NCI-H1930 (cell line): ENCODE measurements around the gene CTNNAL1.
"Not testable (repeated sequence)": the region's sequence is repeated elsewhere in the genome, so short reads cannot be mapped to it uniquely, and the experiment has no call there.

Experiments used
- DNase-seq, 2 experiments: peaks; one replicate each; lab custom pipeline; 2025; lab: John Stamatoyannopoulos, UW

The CTNNAL1 gene, protein sequence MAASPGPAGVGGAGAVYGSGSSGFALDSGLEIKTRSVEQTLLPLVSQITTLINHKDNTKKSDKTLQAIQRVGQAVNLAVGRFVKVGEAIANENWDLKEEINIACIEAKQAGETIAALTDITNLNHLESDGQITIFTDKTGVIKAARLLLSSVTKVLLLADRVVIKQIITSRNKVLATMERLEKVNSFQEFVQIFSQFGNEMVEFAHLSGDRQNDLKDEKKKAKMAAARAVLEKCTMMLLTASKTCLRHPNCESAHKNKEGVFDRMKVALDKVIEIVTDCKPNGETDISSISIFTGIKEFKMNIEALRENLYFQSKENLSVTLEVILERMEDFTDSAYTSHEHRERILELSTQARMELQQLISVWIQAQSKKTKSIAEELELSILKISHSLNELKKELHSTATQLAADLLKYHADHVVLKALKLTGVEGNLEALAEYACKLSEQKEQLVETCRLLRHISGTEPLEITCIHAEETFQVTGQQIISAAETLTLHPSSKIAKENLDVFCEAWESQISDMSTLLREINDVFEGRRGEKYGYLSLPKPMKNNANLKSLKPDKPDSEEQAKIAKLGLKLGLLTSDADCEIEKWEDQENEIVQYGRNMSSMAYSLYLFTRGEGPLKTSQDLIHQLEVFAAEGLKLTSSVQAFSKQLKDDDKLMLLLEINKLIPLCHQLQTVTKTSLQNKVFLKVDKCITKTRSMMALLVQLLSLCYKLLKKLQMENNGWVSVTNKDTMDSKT

DNA sequence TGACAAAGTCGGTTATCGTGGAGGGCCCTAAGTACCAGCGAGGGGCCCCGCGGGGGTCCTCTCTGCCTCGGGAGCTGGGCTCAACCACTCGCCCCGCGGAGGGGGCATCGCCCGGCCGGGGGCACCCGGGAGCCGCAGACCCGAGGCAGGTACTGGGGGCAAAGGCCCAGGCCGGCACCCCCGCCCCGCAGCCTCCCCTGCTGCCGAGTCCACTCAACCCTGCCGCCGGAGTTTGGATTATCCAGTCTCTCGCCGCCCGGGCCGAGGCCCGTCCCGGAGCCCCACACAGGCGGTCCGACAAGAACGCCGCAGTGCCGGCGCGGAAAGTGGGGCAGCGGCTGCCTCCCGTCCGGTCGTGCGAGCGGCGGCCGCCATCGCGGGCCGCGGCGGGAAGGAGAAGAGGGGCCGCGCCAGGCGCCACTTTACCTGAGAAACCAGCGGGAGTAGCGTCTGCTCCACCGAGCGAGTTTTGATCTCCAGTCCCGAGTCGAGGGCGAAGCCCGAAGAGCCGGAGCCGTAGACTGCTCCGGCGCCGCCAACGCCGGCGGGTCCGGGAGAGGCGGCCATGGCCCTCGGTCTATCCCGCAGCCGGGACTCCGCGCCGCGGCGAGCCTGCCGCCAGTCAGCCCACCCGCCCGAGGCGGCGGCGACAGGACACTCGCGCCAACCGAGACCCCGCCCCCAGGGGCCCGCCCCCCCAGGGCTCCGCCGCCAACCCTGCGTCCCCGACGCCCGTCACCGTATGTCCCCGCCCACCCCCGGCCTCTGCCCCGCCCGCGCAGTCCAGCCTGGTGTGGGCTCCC lies at the start of gene CTNNAL1:
Gene CTNNAL1 (minus strand): TSS at position 624 of the 803 bp plus-strand sequence. CDS start 57 bp downstream, at position 567.
- peak; percentile 80 to 84 for DNase-seq

- DNase-seq: no peak
These were observed 49.2 kb upstream of the CTNNAL1 start for GRCh38 chr9:109062543-109062942.

- DNase-seq: no peak
These were observed 46.9 kb upstream of the CTNNAL1 start for GRCh38 chr9:109060191-109060590.

DNA sequence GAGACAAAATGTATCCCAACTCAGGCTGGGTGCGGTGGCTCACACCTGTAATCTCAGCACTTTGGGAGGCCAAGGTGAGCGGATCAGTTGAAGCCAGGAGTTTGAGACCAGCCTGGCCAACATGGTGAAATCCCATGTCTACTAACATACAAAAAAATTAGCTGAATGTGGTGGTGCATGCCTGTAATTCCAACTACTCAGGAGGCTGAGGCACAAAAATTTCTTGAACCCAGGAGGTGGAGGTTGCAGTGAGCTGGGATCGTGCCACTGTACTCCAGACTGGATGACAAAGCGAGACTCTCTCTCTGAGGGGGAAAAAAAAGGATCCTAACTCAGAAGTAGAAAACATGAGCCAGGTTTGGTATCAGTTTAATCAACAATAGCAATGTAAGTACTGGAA lies 39.8 kb upstream of the CTNNAL1 start:
- DNase-seq: not testable (repeated sequence)

DNA sequence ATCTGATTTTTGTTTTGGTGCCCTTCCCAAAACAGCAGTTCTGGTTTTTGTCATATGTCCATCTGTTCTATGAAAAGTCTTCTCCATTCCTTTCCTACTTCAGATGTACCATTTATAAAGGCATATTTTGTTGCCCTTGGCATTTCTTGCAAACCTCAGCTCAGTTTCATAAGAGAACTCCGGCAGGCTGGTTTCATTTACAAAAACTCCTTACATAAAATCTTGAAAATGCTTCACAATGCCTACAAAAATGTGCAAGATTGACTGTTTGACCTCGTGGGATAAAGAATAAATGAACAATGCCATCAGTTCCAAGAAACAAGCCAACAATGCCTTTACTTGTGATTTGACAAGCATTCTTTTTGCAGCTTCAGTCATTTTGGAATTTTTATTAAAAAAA lies 39.1 kb upstream of the CTNNAL1 start:
- no peak for DNase-seq

GRCh38 chr9:109051733-109052132 lies 38.4 kb upstream of the CTNNAL1 start:
- DNase-seq: no peak

DNA sequence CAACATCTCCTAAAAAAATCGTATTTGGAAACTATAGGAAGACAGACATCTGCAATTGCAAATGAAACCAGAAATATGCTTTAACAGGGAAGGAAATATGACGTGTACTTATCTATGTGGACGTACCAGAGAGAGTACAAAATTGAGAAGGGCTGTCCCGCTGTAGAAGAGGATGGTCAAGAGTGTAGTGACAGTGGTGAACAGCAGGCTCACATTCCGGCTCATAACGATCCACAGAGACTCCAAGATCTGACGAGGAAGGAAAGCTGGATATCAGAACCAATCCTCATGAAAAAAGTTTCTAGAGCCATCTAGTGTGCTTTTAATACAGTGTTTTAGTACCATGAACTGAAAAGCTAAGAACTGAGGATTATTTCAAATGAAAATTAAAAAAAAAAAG lies 37.1 kb upstream of the CTNNAL1 start:
- DNase-seq: no peak

GRCh38 chr9:109048822-109049221 lies 35.5 kb upstream of the CTNNAL1 start:
- DNase-seq: no peak

- no peak for DNase-seq
These were observed 34.0 kb upstream of the CTNNAL1 start for GRCh38 chr9:109047259-109047658.

GRCh38 chr9:109046346-109046745 lies 33.0 kb upstream of the CTNNAL1 start:
- DNase-seq: no peak

- no peak for DNase-seq
These were observed 30.3 kb upstream of the CTNNAL1 start for GRCh38 chr9:109043578-109043977.

DNA sequence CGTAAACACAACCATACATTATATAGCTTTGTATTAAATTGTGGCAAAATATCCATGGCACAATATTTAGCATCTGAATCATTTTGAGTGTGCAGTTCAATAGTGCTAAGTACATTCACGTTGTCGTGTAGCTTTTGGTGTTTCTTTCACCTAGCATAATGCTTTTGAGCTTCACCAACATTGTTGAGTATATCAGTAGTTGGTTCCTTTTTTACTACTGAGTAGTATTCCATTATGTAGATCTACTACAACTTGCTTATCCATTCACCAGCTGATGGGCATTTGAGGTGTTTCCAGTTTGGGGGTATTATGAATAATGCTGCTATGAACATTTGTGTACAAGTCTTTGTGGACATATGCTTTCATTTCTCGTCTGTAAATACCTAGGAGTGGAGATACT lies 27.3 kb upstream of the CTNNAL1 start:
- DNase-seq: no peak

- no peak for DNase-seq
These were observed 26.2 kb upstream of the CTNNAL1 start for GRCh38 chr9:109039539-109039938.

DNA sequence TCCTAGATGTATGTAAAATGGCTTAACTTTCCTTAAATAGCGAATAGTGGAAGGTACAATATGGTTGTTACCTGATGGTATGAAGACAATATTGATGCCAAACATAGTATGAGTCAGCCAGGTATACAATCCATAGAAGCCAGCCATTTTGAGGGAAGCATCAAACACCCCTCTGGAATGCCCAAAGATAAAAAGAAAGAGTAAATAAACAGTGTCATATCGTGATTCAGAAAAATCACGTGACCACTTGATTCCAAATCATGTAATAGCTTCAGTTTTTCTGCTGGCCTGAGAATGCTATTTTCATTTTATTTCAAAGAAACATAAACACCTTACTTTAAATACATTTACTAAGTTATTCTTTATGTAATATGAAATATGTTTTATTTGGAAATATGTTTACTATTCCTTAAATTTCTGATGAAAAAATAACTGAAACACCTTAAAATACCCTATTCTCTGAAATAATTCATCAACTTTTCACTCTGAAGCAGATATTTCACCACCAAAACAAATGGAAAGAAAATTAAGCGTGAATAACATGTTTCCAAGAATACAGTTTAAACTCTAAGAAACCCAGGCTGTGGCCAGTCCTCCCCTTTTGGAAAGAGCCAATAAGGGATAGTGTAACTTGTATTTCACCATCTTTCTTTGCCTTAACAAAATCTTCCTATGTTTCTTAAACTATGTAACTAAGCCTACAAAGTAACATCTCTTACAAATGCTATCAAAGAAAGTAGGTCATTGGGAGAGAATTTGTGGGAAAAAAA lies 24.8 kb upstream of the CTNNAL1 start:
- DNase-seq: no peak

DNA sequence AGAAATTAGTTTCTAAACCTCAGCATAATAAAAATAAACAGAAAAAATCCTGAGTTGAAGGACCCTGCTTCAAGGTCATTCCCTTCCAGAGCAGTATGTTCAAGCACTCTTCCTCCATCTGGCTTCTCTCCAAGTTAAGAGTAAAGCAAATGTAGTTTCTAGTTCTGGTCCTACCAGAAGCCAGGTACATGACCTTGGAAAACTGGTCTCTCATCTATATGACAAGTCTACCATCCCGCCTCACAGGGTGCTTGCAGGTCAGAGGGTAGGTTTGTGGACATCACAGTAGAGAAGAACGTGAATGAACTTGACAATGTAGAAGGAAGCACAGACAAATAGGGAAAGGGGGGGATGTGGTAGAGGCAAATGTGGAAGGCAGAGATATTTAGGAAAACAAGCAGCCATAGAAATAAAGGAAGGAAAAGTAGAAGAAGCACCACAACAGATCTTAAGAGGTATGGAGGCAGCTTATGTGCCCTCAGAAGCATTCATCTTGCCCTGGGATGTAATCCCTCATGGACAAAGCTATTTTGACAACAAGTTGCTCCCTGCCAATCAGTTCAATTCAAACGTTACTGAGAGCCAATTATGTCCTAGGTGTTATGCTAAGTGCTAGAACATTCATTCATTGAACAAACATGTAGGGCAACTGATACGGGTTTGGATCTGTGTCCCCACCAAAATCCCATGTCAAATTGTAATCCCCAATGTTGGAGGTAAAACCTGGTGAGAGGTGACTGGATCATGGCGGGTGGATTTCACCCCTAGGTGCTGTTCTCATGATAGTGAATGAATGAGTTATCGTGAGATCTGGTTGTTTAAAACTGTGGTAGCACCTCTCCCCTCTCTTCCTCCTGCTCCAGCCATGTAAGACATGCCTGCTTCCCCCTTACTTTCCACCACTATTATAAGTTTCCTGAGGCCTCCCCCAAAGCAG lies 23.7 kb upstream of the CTNNAL1 start:
- DNase-seq: no peak

GRCh38 chr9:109035684-109036423 lies 22.6 kb upstream of the CTNNAL1 start:
- no peak for DNase-seq

DNA sequence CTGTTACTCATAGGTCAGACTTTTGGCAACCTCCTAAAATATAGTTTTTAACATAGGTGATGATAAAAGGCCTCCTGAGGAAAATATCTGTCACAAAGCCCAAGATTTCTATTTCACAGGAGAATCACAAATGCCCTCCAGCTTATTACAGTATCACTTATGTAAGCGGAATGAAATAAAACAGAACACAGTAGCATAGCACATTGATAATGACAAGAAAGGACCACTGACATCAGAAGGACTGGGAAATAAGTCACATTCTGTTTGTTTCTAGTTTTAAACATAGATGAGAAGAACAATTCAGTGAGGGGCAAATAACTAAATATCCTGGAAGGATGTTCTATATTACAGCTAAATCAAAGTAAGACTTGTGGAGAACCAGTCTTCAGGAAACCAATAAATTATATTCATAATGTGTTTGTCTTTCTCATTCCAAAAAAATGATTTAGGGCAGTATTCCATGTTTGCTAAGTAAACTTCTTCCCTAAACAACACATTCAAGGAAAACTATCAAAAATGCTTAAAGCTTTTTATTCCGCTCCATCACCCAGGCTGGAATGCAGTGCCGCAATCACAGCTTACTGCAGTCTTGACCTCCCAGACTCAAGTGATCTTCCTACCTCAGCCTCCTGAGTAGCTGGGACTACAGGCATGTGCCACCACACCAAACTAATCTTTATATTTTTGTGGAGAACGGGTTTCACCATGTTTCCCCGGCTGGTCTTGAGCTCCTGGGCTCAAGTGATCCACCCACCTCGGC lies 20.8 kb upstream of the CTNNAL1 start:
- no peak for DNase-seq

- no peak for DNase-seq
These were observed 17.9 kb upstream of the CTNNAL1 start for GRCh38 chr9:109031241-109031640.

- no peak for DNase-seq
These were observed 17.1 kb upstream of the CTNNAL1 start for GRCh38 chr9:109030426-109030825.
